HEK293 (cell line): ENCODE results near the gene OPN1LW.
"Not testable (repeated sequence)": the region's sequence is repeated elsewhere in the genome, so short reads cannot be mapped to it uniquely, and the experiment has no call there.

Experiments used
- BCL11A ChIP-seq: fragments of 450-650 bp; formaldehyde crosslinking; IDR thresholded peaks from 2 replicates; pipeline ENCODE4 v1.5.1; 2016; ENCODE audit warnings: low read depth, missing biosample characterization, missing genetic modification characterization
- CTCF ChIP-seq: fragments of 450-650 bp; formaldehyde crosslinking; IDR thresholded peaks from 2 replicates; pipeline ENCODE4 v1.5.1; 2016; ENCODE audit warnings: missing biosample characterization, missing genetic modification characterization
- PBX3 ChIP-seq: sonication (generic); formaldehyde crosslinking; IDR thresholded peaks from 2 replicates; pipeline ENCODE4 v1.8.1; 2022; ENCODE audit warnings: mild to moderate bottlenecking, moderate library complexity, missing genetic modification reagents
- SP2 ChIP-seq: fragments of 450-650 bp; formaldehyde crosslinking; IDR thresholded peaks from 2 replicates; pipeline ENCODE4 v1.5.1; 2016; ENCODE audit warnings: missing biosample characterization, missing genetic modification characterization
- YY1 ChIP-seq: fragments of 450-650 bp; formaldehyde crosslinking; IDR thresholded peaks from 2 replicates; pipeline ENCODE4 v1.5.1; 2018; ENCODE audit warnings: missing biosample characterization, missing genetic modification characterization
- YY2 ChIP-seq: fragments of 450-650 bp; formaldehyde crosslinking; IDR thresholded peaks from 2 replicates; pipeline ENCODE4 v1.5.1; 2016; ENCODE audit warnings: missing biosample characterization, missing genetic modification characterization
- ZBTB1 ChIP-seq: fragments of 450-650 bp; formaldehyde crosslinking; IDR thresholded peaks from 2 replicates; pipeline ENCODE4 v1.5.1; 2016; ENCODE audit warnings: missing biosample characterization, missing genetic modification characterization
- ZFP37 ChIP-seq: fragments of 450-650 bp; formaldehyde crosslinking; IDR thresholded peaks from 2 replicates; pipeline ENCODE4 v1.5.1; 2016; ENCODE audit warnings: missing biosample characterization, missing genetic modification characterization
- ZNF140 ChIP-seq: fragments of 450-650 bp; formaldehyde crosslinking; IDR thresholded peaks from 2 replicates; pipeline ENCODE4 v1.5.1; 2016; ENCODE audit warnings: missing biosample characterization, missing genetic modification characterization
- ZNF280D ChIP-seq: fragments of 450-650 bp; formaldehyde crosslinking; IDR thresholded peaks from 2 replicates; pipeline ENCODE4 v1.5.1; 2016; ENCODE audit warnings: missing biosample characterization, missing genetic modification characterization
- ZNF561 ChIP-seq: fragments of 450-650 bp; IDR thresholded peaks from 2 replicates; pipeline ENCODE4 v1.5.1; 2018; ENCODE audit warnings: missing biosample characterization, missing genetic modification characterization, borderline replicate concordance
- ZNF580 ChIP-seq: fragments of 450-650 bp; formaldehyde crosslinking; IDR thresholded peaks from 2 replicates; pipeline ENCODE4 v1.5.1; 2016; ENCODE audit warnings: missing biosample characterization, missing genetic modification characterization

GRCh38 chrX:154196466-154196865, 52.4 kb downstream of the OPN1LW start:
- not testable (repeated sequence) for TF ChIP-seq CTCF (tag by site-specific recombination); ZNF561 (tag by site-specific recombination); BCL11A; PBX3 (CRISPR knock-in tag); YY1 (tag by site-specific recombination); YY2 (tag by site-specific recombination); ZNF280D (tag by site-specific recombination); ZFP37 (tag by site-specific recombination); ZNF580 (tag by site-specific recombination); ZNF140; ZBTB1 (tag by site-specific recombination); SP2 (tag by site-specific recombination)
